Endodermal cell (in vitro differentiated cells): ENCODE data around the gene NBEAL1. TPM values are rescaled to one million over a fixed set of nuclear protein-coding genes. Genes with fewer than 3 reads are reported as not detected.
"Not testable (repeated sequence)": the region's sequence is repeated elsewhere in the genome, so short reads cannot be mapped to it uniquely, and the experiment has no call there.

Experiments used
- DNase-seq: peaks from one replicate; pipeline ENCODE4 v3.0.0-alpha.2; 2017
- H3K27ac ChIP-seq: 2 replicates; pipeline ENCODE4 v1.5.1; 2013; ENCODE audit warnings: mild to moderate bottlenecking, low read depth, low read length, moderate library complexity
- H3K27me3 ChIP-seq: 2 replicates; pipeline ENCODE4 v1.6.1; 2013; ENCODE audit warnings: mild to moderate bottlenecking, low read length, moderate library complexity; ENCODE audit not compliant: insufficient read depth, control insufficient read depth, poor library complexity, severe bottlenecking
- H3K36me3 ChIP-seq: 2 replicates; pipeline ENCODE4 v1.7.0; 2013; ENCODE audit warnings: mild to moderate bottlenecking, low read length, moderate library complexity; ENCODE audit not compliant: control insufficient read depth, insufficient read depth
- H3K4me1 ChIP-seq: one replicate; pipeline ENCODE4 v1.7.0; 2013; ENCODE audit warnings: low read length; ENCODE audit not compliant: control insufficient read depth, insufficient read depth
- H3K4me3 ChIP-seq: 2 replicates; pipeline ENCODE4 v1.5.1; 2013; ENCODE audit warnings: mild to moderate bottlenecking, low read length, moderate library complexity
- H3K9ac ChIP-seq: 2 replicates; pipeline ENCODE4 v1.6.1; 2013; ENCODE audit warnings: mild to moderate bottlenecking, low read length, moderate library complexity; ENCODE audit not compliant: poor library complexity, severe bottlenecking; ENCODE audit errors: extremely low read depth
- H3K9me3 ChIP-seq: 2 replicates; pipeline ENCODE4 v1.6.1; 2013; ENCODE audit warnings: mild to moderate bottlenecking, low read length, moderate library complexity; ENCODE audit not compliant: control insufficient read depth
- H3K27ac Mint-ChIP-seq: 2 replicates; pipeline ENCODE4 v1.8.0; 2020; ENCODE audit warnings: mixed read lengths
- H3K27me3 Mint-ChIP-seq: 2 replicates; pipeline ENCODE4 v1.8.0; 2021; ENCODE audit warnings: mild to moderate bottlenecking, mixed read lengths; ENCODE audit not compliant: insufficient read depth
- H3K36me3 Mint-ChIP-seq: 2 replicates; pipeline ENCODE4 v1.8.0; 2020; ENCODE audit warnings: low read depth, mixed read lengths
- H3K4me1 Mint-ChIP-seq: 2 replicates; pipeline ENCODE4 v1.8.0; 2020; ENCODE audit warnings: mixed read lengths
- H3K4me3 Mint-ChIP-seq: 2 replicates; pipeline ENCODE4 v1.8.0; 2020; ENCODE audit warnings: mild to moderate bottlenecking, moderate library complexity, mixed read lengths
- H3K9me3 Mint-ChIP-seq: 2 replicates; pipeline ENCODE4 v1.8.0; 2020; ENCODE audit warnings: mild to moderate bottlenecking, mixed read lengths
- CTCF ChIP-seq: fragments of 200-600 bp; sonication (generic); conservative IDR thresholded peaks from 2 replicates; pipeline ENCODE4 v1.5.0; 2021; ENCODE audit warnings: antibody characterized with exemption, mild to moderate bottlenecking
- WGBS, 2 experiments: methylation state at CpG; one replicate each; pipeline versions ENCODE4 v1.1.5 to v1.1.7; 2013; ENCODE audit warnings: missing lambda C conversion rate in 2 of 2, mixed read lengths in 1 of 2; ENCODE audit not compliant: insufficient coverage in 1 of 2, insufficient read length in 1 of 2; 5-methylcytosine and 5-hydroxymethylcytosine counted together
- long read RNA-seq, 4 experiments: library from polyadenylated mRNA in 2 of 4; library from RNA in 1 of 4; library from capped mRNA in 1 of 4; stranded (forward) in 3 of 4; unstranded in 1 of 4; transcript quantifications; one replicate each; pipeline ENCODE4 v2.0.0, GENCODE V29; 2020 to 2021; ENCODE audit warnings: inconsistent platforms in 1 of 4
- polyA plus RNA-seq, 2 experiments: library from polyadenylated mRNA; stranded (reverse); fragments of 50-300 nt; gene quantifications; one replicate each; pipeline ENCODE4 v1.2.3, GENCODE V29; 2013
- total RNA-seq, 2 donors: library from RNA; stranded (reverse); fragmentation: NEBNext Ultra II Directional in 1 of 2; extraction: Animal tissue kit (Norgen Biotek cat#: 25700) in 1 of 2; gene quantifications; 2 replicates in 1 of 2; 3 replicates in 1 of 2; pipeline ENCODE4 v1.2.1, GENCODE V29; 2021

Gene NBEAL1
- 10 to 100 TPM; 18.2 to 20.1 TPM for total RNA-seq
- 5.2 TPM for polyA plus RNA-seq (2013, experiment 1 of 2)
- 7.0 TPM for polyA plus RNA-seq (2013, experiment 2 of 2)
- long read RNA-seq, experiment 1, partial matches to known transcripts = 0 of 4 reads
- long read RNA-seq, experiment 1, other reads (novel, unspliced or antisense) = 4 of 4 reads
- long read RNA-seq, experiment 2, partial matches to known transcripts = 4 of 13 reads
- long read RNA-seq, experiment 2, other reads (novel, unspliced or antisense) = 9 of 13 reads
- long read RNA-seq, experiment 3, partial matches to known transcripts = 4 of 12 reads
- long read RNA-seq, experiment 3, other reads (novel, unspliced or antisense) = 6 of 12 reads
- long read RNA-seq, experiment 4, partial matches to known transcripts = 1 of 1 reads
- long read RNA-seq, experiment 4, other reads (novel, unspliced or antisense) = 0 of 1 reads

- H3K27ac Mint-ChIP-seq = peak within 1 kb of the TSS; percentile 100
- peak within 1 kb of the TSS; percentile 94 for H3K4me3 Mint-ChIP-seq
- H3K4me3 ChIP-seq = peak within 1 kb of the TSS; percentile 87
These were observed at the start of gene NBEAL1 for GRCh38 chr2:203014456-203015199. Gene NBEAL1 (plus strand): TSS chr2:203014875. CDS start chr2:203016385, 1,510 bp downstream.

DNA sequence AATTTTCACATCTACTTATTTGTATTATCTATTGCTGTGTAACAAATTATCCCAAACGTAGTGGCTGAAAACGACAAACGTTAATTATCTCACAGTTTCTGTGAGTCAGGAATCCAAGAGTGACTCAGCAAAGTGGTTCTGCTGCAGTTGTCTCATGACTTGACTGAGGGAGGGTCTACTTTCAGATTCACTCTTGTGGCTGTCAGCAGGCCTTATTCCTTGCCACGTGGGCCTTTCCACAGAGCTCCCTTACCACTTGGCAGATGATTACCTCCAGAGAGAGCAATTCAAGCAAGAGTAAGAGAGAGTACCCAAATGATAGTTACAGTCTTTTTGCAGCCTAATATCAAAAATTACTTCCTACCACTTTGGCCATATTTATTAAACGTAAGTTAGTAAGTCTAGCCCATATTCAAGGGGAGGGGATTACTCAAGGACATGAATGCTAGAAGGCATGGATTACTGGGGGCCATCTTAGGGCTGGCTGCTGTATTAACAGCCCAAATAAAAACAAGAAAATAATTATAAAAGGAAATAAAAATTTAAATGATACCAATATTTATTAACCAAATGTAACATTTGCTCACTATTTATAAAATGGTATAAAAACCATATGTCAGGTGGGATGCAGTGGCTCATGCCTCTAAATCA, 48.7 kb upstream of the NBEAL1 start:
- H3K4me1 ChIP-seq = no peaks in the 10 kb centered on the region
- no peaks in the 10 kb centered on the region for H3K36me3 ChIP-seq
- Mint-ChIP-seq H3K4me3 (no peak overlapping the region), H3K27ac (peak overlapping the region; percentile 91), H3K4me1 (peaks cover 12% of the 10 kb centered on the region), H3K9me3 (no peaks in the 10 kb centered on the region), H3K36me3 (no peaks in the 10 kb centered on the region), H3K27me3 (no peaks in the 10 kb centered on the region)
- no peak overlapping the region for H3K27ac ChIP-seq
- H3K9me3 ChIP-seq = no peaks in the 10 kb centered on the region
- DNase-seq = peak; percentile 62
- no peaks in the 10 kb centered on the region for H3K27me3 ChIP-seq
- 60 to 69% methylated on average over 2 to 5 of the region's 5 CpGs for WGBS, 2 experiments
- no peak for TF ChIP-seq CTCF
- H3K9ac ChIP-seq = no peak overlapping the region
- H3K4me3 ChIP-seq = no peak overlapping the region

More at GRCh38 chr2:203014456-203015199, at the start of gene NBEAL1:
- Histone ChIP-seq H3K9me3 (no peaks in the 10 kb centered on the region), H3K36me3 (no peaks in the 10 kb centered on the region), H3K27me3 (peaks cover 20% of the 10 kb centered on the region), H3K4me1 (no peaks in the 10 kb centered on the region), H3K9ac (peak within 1 kb of the TSS; percentile 92), H3K27ac (peak within 1 kb of the TSS; percentile 84)
- DNase-seq = peak; percentile 99
- 0% methylated on average over 13 to 59 of the region's 59 CpGs for WGBS, 2 experiments
- Mint-ChIP-seq H3K27me3 (peaks cover 4% of the 10 kb centered on the region), H3K9me3 (no peaks in the 10 kb centered on the region), H3K4me1 (peaks cover 30% of the 10 kb centered on the region), H3K36me3 (no peaks in the 10 kb centered on the region)
- TF ChIP-seq CTCF = no peak

- not testable (repeated sequence) for H3K27me3 ChIP-seq, H3K4me1 ChIP-seq, H3K4me3 ChIP-seq, H3K4me3 Mint-ChIP-seq, DNase-seq, H3K36me3 Mint-ChIP-seq, H3K27me3 Mint-ChIP-seq, H3K9me3 Mint-ChIP-seq, H3K9ac ChIP-seq, H3K36me3 ChIP-seq, H3K27ac Mint-ChIP-seq, H3K4me1 Mint-ChIP-seq, H3K9me3 ChIP-seq, H3K27ac ChIP-seq
- 100% methylated on average over 1 of the region's 2 CpGs; no CpG with 5 or more reads in 1 of the 2 experiments for WGBS, 2 experiments
These were observed 45.3 kb upstream of the NBEAL1 start for GRCh38 chr2:202969404-202969803.
